HEK293 (cell line): ENCODE measurements around the gene RETREG2.

Experiments used
- MEIS1 ChIP-seq: sonication (generic); formaldehyde crosslinking; IDR thresholded peaks from 2 replicates; pipeline ENCODE4 v1.8.1; 2022; ENCODE audit warnings: missing genetic modification reagents, mild to moderate bottlenecking, borderline replicate concordance
- OVOL3 ChIP-seq: fragments of 450-650 bp; formaldehyde crosslinking; IDR thresholded peaks from 2 replicates; pipeline ENCODE4 v1.5.1; 2016; ENCODE audit warnings: missing biosample characterization, missing genetic modification characterization
- RBAK ChIP-seq: fragments of 450-650 bp; formaldehyde crosslinking; IDR thresholded peaks from 2 replicates; pipeline ENCODE4 v1.5.1; 2016; ENCODE audit warnings: missing biosample characterization, missing genetic modification characterization
- ZNF121 ChIP-seq: fragments of 450-650 bp; formaldehyde crosslinking; IDR thresholded peaks from 2 replicates; pipeline ENCODE4 v1.5.1; 2016; ENCODE audit warnings: missing biosample characterization, missing genetic modification characterization
- ZNF768 ChIP-seq: fragments of 450-650 bp; formaldehyde crosslinking; IDR thresholded peaks from 2 replicates; pipeline ENCODE4 v1.5.1; 2018; ENCODE audit warnings: missing biosample characterization, mild to moderate bottlenecking, missing genetic modification characterization
- TF ChIP-seq, protein P1 (sequence below): fragments of 450-650 bp; formaldehyde crosslinking; IDR thresholded peaks from 2 replicates; pipeline ENCODE4 v1.5.1; 2017; ENCODE audit warnings: missing biosample characterization, missing genetic modification characterization
- TF ChIP-seq, protein P2 (sequence below): fragments of 450-650 bp; formaldehyde crosslinking; IDR thresholded peaks from 2 replicates; pipeline ENCODE4 v1.5.1; 2016; ENCODE audit warnings: missing biosample characterization, missing genetic modification characterization, low read depth
- TF ChIP-seq, protein P3 (sequence below): fragments of 450-650 bp; formaldehyde crosslinking; IDR thresholded peaks from 2 replicates; pipeline ENCODE4 v1.5.1; 2016; ENCODE audit warnings: missing biosample characterization, missing genetic modification characterization
- TF ChIP-seq, protein P4 (sequence below): fragments of 450-650 bp; formaldehyde crosslinking; IDR thresholded peaks from 2 replicates; pipeline ENCODE4 v1.5.1; 2016; ENCODE audit warnings: missing biosample characterization, missing genetic modification characterization
- TF ChIP-seq, protein P5 (sequence below): fragments of 450-650 bp; formaldehyde crosslinking; IDR thresholded peaks from 2 replicates; pipeline ENCODE4 v1.5.1; 2017; ENCODE audit warnings: missing biosample characterization, missing genetic modification characterization
- TF ChIP-seq, protein P6 (sequence below): fragments of 450-650 bp; formaldehyde crosslinking; conservative IDR thresholded peaks from 2 replicates; pipeline ENCODE4 v1.5.1; 2016; ENCODE audit warnings: low read depth, missing biosample characterization, missing genetic modification characterization

DNA sequence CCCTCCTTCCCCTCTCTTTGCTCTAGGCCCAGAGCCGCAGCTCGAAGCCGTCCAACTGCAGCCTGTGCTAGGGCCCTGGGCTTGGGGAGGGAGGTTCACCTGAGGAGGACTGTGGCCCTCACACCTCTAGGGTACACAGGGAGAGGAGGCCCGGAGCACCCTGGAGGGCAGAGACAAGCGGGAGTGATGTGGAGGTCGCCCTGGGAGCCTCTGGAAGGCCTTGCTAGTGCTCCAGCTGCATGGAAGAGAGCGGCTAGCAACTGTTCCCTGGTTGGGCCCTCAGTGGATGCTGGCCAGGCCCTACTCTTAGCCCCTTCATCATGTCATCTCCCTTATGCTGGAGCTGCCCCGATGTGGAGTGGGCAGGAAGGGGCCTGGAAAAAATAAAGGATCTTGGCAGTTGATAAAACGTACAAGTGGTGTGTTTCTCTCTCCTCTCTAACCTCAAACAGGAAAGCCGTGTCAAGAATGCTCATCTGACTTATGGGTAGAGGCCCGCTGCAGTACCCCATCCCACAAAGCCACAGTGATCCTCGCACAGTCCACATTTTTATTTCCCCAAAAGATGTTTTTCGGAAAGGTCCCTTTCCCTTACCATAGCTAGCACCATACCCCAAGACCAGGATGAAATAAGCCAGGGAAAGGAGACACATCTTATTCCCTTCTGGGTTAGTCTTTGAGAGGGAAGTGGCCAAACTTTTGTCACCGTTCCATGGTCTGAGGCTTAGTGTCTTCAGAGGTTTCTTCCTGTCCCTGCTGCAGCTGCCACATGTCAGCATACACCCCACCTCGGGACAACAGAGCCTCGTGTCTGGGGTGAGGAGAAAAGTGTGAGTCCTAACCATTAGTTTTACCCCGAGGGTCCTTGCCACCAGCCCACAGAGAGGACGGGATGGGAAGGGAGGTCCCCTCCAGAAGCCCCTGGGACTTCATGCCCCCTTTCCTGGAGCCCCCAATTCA, 31.4 kb downstream of the RETREG2 start:
- TF ChIP-seq, protein P1, sequence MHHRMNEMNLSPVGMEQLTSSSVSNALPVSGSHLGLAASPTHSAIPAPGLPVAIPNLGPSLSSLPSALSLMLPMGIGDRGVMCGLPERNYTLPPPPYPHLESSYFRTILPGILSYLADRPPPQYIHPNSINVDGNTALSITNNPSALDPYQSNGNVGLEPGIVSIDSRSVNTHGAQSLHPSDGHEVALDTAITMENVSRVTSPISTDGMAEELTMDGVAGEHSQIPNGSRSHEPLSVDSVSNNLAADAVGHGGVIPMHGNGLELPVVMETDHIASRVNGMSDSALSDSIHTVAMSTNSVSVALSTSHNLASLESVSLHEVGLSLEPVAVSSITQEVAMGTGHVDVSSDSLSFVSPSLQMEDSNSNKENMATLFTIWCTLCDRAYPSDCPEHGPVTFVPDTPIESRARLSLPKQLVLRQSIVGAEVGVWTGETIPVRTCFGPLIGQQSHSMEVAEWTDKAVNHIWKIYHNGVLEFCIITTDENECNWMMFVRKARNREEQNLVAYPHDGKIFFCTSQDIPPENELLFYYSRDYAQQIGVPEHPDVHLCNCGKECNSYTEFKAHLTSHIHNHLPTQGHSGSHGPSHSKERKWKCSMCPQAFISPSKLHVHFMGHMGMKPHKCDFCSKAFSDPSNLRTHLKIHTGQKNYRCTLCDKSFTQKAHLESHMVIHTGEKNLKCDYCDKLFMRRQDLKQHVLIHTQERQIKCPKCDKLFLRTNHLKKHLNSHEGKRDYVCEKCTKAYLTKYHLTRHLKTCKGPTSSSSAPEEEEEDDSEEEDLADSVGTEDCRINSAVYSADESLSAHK (tag by site-specific recombination): no peak
- TF ChIP-seq ZNF121 (tag by site-specific recombination) (no peak), OVOL3 (tag by site-specific recombination) (no peak), ZNF768 (tag by site-specific recombination) (no peak), MEIS1 (CRISPR knock-in tag) (no peak), RBAK (tag by site-specific recombination) (no peak)
- TF ChIP-seq, protein P2, sequence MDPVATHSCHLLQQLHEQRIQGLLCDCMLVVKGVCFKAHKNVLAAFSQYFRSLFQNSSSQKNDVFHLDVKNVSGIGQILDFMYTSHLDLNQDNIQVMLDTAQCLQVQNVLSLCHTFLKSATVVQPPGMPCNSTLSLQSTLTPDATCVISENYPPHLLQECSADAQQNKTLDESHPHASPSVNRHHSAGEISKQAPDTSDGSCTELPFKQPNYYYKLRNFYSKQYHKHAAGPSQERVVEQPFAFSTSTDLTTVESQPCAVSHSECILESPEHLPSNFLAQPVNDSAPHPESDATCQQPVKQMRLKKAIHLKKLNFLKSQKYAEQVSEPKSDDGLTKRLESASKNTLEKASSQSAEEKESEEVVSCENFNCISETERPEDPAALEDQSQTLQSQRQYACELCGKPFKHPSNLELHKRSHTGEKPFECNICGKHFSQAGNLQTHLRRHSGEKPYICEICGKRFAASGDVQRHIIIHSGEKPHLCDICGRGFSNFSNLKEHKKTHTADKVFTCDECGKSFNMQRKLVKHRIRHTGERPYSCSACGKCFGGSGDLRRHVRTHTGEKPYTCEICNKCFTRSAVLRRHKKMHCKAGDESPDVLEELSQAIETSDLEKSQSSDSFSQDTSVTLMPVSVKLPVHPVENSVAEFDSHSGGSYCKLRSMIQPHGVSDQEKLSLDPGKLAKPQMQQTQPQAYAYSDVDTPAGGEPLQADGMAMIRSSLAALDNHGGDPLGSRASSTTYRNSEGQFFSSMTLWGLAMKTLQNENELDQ (tag by site-specific recombination): no peak
- TF ChIP-seq, protein P3, sequence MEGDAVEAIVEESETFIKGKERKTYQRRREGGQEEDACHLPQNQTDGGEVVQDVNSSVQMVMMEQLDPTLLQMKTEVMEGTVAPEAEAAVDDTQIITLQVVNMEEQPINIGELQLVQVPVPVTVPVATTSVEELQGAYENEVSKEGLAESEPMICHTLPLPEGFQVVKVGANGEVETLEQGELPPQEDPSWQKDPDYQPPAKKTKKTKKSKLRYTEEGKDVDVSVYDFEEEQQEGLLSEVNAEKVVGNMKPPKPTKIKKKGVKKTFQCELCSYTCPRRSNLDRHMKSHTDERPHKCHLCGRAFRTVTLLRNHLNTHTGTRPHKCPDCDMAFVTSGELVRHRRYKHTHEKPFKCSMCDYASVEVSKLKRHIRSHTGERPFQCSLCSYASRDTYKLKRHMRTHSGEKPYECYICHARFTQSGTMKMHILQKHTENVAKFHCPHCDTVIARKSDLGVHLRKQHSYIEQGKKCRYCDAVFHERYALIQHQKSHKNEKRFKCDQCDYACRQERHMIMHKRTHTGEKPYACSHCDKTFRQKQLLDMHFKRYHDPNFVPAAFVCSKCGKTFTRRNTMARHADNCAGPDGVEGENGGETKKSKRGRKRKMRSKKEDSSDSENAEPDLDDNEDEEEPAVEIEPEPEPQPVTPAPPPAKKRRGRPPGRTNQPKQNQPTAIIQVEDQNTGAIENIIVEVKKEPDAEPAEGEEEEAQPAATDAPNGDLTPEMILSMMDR (tag by site-specific recombination): no peak
- TF ChIP-seq, protein P4, sequence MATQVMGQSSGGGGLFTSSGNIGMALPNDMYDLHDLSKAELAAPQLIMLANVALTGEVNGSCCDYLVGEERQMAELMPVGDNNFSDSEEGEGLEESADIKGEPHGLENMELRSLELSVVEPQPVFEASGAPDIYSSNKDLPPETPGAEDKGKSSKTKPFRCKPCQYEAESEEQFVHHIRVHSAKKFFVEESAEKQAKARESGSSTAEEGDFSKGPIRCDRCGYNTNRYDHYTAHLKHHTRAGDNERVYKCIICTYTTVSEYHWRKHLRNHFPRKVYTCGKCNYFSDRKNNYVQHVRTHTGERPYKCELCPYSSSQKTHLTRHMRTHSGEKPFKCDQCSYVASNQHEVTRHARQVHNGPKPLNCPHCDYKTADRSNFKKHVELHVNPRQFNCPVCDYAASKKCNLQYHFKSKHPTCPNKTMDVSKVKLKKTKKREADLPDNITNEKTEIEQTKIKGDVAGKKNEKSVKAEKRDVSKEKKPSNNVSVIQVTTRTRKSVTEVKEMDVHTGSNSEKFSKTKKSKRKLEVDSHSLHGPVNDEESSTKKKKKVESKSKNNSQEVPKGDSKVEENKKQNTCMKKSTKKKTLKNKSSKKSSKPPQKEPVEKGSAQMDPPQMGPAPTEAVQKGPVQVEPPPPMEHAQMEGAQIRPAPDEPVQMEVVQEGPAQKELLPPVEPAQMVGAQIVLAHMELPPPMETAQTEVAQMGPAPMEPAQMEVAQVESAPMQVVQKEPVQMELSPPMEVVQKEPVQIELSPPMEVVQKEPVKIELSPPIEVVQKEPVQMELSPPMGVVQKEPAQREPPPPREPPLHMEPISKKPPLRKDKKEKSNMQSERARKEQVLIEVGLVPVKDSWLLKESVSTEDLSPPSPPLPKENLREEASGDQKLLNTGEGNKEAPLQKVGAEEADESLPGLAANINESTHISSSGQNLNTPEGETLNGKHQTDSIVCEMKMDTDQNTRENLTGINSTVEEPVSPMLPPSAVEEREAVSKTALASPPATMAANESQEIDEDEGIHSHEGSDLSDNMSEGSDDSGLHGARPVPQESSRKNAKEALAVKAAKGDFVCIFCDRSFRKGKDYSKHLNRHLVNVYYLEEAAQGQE: no peak
- TF ChIP-seq, protein P5, sequence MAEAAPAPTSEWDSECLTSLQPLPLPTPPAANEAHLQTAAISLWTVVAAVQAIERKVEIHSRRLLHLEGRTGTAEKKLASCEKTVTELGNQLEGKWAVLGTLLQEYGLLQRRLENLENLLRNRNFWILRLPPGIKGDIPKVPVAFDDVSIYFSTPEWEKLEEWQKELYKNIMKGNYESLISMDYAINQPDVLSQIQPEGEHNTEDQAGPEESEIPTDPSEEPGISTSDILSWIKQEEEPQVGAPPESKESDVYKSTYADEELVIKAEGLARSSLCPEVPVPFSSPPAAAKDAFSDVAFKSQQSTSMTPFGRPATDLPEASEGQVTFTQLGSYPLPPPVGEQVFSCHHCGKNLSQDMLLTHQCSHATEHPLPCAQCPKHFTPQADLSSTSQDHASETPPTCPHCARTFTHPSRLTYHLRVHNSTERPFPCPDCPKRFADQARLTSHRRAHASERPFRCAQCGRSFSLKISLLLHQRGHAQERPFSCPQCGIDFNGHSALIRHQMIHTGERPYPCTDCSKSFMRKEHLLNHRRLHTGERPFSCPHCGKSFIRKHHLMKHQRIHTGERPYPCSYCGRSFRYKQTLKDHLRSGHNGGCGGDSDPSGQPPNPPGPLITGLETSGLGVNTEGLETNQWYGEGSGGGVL: no peak
- TF ChIP-seq, protein P6, sequence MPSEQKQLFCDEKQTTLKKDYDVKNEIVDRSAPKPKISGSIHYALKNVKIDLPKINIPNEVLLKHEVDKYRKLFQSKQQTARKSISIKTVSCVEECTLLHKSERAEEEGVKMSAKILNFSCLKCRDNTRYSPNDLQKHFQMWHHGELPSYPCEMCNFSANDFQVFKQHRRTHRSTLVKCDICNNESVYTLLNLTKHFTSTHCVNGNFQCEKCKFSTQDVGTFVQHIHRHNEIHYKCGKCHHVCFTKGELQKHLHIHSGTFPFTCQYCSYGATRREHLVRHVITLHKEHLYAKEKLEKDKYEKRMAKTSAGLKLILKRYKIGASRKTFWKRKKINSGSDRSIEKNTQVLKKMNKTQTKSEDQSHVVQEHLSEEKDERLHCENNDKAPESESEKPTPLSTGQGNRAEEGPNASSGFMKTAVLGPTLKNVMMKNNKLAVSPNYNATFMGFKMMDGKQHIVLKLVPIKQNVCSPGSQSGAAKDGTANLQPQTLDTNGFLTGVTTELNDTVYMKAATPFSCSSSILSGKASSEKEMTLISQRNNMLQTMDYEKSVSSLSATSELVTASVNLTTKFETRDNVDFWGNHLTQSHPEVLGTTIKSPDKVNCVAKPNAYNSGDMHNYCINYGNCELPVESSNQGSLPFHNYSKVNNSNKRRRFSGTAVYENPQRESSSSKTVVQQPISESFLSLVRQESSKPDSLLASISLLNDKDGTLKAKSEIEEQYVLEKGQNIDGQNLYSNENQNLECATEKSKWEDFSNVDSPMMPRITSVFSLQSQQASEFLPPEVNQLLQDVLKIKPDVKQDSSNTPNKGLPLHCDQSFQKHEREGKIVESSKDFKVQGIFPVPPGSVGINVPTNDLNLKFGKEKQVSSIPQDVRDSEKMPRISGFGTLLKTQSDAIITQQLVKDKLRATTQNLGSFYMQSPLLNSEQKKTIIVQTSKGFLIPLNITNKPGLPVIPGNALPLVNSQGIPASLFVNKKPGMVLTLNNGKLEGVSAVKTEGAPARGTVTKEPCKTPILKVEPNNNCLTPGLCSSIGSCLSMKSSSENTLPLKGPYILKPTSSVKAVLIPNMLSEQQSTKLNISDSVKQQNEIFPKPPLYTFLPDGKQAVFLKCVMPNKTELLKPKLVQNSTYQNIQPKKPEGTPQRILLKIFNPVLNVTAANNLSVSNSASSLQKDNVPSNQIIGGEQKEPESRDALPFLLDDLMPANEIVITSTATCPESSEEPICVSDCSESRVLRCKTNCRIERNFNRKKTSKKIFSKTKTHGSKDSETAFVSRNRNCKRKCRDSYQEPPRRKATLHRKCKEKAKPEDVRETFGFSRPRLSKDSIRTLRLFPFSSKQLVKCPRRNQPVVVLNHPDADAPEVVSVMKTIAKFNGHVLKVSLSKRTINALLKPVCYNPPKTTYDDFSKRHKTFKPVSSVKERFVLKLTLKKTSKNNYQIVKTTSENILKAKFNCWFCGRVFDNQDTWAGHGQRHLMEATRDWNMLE (tag by site-specific recombination): no peak
